Measurements from ENCODE around the gene SAMMSON. TPM values are rescaled to one million over a fixed set of nuclear protein-coding genes. Genes with fewer than 3 reads are reported as not detected.

SAMMSON gene
- total RNA-seq, 4 donors from 2014 or later, result 0.34 to 0.94 (median 0.88) TPM; not detected in 1

DNA sequence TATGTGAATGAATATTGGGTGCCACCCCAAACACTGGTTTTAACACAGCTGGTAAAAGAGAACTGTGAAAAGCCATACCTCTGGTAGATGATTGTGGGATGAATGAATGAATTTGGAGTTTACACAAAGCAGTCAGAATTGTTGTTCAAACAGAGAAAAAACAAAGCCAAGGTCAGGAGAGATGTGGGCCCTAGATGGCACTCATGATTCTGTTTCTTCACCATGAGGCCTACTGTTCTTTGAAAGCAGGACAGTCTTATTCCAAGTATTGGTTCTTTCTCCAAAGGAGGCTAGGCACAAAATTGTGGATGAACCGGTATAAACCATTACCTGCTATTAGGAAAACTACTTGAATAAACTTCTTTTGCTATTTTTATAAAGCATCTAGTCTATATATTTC lies 97.6 kb downstream of the SAMMSON start:
- TF ChIP-seq, protein P1, sequence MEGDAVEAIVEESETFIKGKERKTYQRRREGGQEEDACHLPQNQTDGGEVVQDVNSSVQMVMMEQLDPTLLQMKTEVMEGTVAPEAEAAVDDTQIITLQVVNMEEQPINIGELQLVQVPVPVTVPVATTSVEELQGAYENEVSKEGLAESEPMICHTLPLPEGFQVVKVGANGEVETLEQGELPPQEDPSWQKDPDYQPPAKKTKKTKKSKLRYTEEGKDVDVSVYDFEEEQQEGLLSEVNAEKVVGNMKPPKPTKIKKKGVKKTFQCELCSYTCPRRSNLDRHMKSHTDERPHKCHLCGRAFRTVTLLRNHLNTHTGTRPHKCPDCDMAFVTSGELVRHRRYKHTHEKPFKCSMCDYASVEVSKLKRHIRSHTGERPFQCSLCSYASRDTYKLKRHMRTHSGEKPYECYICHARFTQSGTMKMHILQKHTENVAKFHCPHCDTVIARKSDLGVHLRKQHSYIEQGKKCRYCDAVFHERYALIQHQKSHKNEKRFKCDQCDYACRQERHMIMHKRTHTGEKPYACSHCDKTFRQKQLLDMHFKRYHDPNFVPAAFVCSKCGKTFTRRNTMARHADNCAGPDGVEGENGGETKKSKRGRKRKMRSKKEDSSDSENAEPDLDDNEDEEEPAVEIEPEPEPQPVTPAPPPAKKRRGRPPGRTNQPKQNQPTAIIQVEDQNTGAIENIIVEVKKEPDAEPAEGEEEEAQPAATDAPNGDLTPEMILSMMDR (IDR thresholded peaks at IDR 0.05; ENCODE audit: low read depth), result no peak

DNA sequence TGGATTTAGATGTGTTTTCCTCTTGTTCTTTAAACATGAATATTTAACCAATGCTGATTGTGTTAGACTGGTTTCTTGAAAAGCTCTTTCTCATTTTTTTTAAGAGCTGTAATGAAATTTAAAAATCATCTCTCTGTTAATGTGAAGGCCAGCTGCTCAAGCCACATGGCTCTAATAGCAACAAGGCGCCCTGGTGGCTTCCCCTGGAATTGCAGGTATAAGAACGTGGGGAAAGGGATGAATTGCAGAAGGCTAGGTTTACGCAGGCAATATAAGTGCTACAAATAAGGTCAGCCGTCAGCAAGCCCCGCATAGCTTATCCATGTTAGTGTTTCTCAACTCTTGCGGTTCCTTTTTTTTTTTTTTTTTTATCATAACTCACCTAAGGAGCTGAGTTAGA lies 108.5 kb downstream of the SAMMSON start:
- TF ChIP-seq, protein P1 (IDR thresholded peaks at IDR 0.05; ENCODE audit: low read depth), result no peak

DNA sequence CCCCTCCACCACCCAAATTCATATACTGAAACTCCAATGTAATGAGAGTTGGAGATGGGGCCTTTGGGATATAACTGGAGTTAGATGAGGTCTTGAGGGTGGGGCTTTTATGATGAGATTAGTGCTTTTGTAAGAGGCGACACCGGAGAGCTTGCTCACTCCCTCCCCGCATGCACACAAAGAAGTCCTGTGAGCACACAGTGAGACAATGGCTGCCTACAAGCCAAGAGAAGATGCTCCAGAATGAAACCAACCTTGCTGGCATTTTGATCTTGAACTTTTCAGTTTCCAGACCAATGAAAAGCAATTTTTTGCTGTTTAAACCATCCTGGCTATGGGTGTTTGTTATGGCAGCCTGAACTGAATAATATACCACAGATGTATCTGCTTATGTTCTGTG lies 109.0 kb downstream of the SAMMSON start:
- TF ChIP-seq, protein P1 (IDR thresholded peaks at IDR 0.05; ENCODE audit: low read depth), result no peak

DNA sequence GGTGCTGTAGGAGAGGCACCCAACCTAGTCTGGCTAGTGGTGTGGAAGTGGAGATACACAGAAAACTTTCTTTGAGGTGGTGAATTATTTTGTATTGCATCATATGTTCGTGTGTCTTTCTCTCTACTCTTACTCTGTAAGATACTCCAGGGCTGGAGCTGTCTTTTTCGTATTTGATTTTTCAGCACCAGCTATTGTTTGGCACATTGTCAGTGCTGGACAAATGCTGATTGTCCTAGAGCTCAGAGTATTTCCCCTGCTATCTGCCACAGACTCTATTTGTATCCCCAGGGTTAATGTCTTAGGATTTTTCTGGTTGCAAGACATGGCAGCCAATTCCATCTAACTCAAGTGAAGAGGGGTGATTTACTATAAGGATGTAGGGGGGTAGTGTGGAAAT lies 110.5 kb downstream of the SAMMSON start:
- TF ChIP-seq, protein P1 (IDR thresholded peaks at IDR 0.05; ENCODE audit: low read depth), result no peak

DNA sequence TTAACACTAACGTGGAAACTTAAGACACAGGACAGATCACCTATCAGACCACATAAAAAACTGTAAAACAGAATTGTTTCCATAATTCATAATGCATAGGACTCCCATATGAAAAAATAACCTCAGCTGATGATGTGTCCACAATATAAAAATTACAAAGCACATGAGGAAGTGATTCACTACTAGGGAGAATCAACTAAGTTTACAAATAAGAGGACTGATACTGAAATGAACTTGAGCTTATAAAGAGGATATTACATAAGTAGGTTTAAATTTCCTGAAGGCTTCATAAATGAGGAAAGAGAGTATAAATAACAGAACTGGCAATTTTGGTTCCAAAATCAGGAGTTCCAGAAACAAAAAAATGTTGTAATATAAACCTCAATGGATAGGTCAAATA lies 111.9 kb downstream of the SAMMSON start:
- TF ChIP-seq, protein P1 (IDR thresholded peaks at IDR 0.05; ENCODE audit: low read depth), result no peak

DNA sequence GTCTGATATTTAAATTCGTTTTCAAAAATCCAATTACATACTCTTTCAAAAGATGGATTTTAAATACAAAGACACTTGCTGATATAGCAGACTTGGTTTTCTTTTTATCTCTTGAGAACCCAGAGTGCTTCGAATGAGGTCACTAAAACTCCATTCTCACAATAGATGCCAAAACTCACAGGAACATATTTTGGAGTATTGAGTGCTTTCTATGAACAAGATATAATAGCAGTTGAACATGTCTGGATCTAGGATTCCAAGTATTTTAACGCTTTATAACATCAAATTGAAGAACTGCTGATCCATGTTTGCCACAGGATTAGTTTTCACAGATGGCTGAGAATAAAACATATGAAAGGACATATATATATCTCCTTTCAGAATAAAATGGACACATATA lies 113.2 kb downstream of the SAMMSON start:
- TF ChIP-seq, protein P1 (IDR thresholded peaks at IDR 0.05; ENCODE audit: low read depth), result no peak

DNA sequence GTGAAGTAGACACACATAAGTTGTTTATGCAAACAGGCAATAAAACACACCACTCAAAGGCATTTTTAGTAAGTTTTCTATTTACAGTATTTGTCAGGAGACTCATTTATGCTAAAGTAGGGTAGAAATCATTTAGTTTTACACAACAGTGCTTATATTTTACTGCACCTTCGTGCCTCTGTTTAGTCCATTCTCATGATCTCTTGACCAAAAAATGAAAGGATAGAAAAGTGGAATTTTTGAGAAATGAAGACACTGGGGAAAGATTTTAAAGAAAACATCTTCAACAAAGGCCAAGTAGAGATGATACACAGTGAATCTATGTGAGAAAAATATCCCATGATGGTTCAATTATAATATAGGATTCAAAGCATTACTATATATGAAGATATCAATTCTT lies 114.9 kb downstream of the SAMMSON start:
- TF ChIP-seq, protein P1 (IDR thresholded peaks at IDR 0.05; ENCODE audit: low read depth), result no peak

Data from subcutaneous adipose tissue (tissue), 4 donors.